C4-2B (cell line): ENCODE results near the gene FBXW12.
"Not testable (repeated sequence)": the region's sequence is repeated elsewhere in the genome, so short reads cannot be mapped to it uniquely, and the experiment has no call there.

ENCODE experiments used
- H3K27ac ChIP-seq: fragments of 450-650 bp; 2 replicates; pipeline ENCODE4 v1.5.1; 2017
- ZFX ChIP-seq: fragments of 450-650 bp; IDR thresholded peaks from 2 replicates; pipeline ENCODE4 v1.6.1; 2017
- TF ChIP-seq, protein P1 (sequence below): fragments of 450-650 bp; conservative IDR thresholded peaks from 2 replicates; pipeline ENCODE4 v1.5.1; 2017; ENCODE audit warnings: mild to moderate bottlenecking

Gene FBXW12

DNA sequence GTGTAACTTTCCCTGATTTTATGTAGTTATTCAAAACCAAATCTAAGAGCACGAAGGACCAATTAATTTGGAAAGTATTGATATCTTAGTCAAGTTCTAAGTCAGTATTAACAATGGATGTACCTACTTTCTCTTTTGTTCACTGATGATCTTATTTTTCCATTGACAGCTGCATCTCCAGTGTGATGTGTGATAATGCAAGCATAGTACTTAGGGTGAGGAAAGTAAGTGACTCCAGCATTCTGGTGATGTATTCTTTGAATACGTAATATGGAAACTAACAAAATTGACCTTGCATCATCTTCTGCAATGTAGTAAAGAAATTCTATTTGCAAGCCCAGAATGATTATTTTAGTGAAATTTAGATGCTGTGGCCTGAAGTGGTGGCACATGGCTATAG lies 22.4 kb downstream of the FBXW12 start:
- TF ChIP-seq, protein P1, sequence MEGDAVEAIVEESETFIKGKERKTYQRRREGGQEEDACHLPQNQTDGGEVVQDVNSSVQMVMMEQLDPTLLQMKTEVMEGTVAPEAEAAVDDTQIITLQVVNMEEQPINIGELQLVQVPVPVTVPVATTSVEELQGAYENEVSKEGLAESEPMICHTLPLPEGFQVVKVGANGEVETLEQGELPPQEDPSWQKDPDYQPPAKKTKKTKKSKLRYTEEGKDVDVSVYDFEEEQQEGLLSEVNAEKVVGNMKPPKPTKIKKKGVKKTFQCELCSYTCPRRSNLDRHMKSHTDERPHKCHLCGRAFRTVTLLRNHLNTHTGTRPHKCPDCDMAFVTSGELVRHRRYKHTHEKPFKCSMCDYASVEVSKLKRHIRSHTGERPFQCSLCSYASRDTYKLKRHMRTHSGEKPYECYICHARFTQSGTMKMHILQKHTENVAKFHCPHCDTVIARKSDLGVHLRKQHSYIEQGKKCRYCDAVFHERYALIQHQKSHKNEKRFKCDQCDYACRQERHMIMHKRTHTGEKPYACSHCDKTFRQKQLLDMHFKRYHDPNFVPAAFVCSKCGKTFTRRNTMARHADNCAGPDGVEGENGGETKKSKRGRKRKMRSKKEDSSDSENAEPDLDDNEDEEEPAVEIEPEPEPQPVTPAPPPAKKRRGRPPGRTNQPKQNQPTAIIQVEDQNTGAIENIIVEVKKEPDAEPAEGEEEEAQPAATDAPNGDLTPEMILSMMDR, result no peak
- TF ChIP-seq ZFX, result no peak
- no peak overlapping the region for H3K27ac ChIP-seq

DNA sequence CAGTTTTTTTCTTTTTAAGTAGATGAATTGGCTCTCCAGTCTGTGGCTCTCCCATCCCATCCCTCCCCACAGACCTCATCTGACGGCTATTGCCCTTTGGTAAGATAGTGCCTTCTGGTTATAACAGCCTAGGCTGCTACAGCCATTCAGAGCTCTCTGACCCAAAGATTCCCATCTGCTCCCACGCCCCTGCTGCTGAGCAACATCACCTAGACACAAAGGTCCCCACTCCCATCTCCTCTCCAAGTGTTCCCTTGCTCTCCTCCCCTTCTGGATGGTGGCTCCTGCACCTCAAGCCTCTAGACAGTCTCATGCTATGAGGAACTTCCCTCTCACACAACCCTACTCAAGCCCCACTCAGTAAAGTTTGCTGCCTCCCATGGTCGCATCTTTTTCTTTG lies 23.7 kb downstream of the FBXW12 start:
- H3K27ac ChIP-seq, result no peak overlapping the region
- no peak for TF ChIP-seq ZFX
- TF ChIP-seq, protein P1, result no peak

DNA sequence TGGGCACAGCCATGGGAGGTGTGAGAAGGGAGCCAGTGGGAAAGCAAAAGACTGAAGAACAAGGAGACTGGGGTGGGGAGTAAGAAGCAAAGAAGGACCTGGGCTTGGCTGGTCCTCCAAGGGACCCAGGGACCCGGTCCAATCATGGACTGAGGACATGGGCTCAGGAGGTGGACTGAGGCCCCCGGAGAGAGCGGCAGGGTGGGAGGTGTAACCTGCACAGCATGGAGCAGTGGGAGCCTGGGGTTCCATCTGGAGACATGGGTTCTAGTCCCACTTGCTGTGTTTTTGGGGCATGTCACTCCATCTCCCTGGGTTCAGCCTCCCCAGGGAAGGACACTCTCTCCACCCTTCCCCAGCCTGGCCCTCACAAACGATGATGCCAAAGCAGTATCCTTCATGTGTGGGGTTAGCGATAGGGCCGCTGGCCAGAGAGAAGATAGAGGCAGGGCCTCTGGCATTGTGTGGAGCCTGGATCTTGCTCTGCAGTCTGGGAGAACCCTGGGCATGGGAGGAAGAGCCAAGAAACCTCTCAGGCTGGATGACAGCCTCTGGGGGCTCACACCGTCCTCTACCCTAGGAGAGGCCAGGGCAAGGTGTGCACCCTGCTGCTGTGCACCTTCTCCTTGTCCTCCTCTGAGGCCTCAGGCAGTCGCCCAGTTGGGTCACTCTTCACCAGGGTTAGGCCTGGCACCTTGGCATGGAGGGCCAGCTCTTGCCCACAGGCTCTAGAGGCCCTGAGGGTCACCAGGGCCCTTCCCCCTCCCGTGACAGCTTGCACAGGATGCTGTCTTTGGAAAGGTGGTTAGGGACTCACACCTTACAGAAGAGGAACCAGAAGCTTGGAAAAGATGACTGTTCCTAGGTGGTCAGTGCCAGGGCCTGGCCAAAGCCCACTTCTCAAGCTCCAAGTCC lies 26.0 kb downstream of the FBXW12 start:
- TF ChIP-seq ZFX, result no peak
- TF ChIP-seq, protein P1, result no peak
- H3K27ac ChIP-seq, result no peak overlapping the region

DNA sequence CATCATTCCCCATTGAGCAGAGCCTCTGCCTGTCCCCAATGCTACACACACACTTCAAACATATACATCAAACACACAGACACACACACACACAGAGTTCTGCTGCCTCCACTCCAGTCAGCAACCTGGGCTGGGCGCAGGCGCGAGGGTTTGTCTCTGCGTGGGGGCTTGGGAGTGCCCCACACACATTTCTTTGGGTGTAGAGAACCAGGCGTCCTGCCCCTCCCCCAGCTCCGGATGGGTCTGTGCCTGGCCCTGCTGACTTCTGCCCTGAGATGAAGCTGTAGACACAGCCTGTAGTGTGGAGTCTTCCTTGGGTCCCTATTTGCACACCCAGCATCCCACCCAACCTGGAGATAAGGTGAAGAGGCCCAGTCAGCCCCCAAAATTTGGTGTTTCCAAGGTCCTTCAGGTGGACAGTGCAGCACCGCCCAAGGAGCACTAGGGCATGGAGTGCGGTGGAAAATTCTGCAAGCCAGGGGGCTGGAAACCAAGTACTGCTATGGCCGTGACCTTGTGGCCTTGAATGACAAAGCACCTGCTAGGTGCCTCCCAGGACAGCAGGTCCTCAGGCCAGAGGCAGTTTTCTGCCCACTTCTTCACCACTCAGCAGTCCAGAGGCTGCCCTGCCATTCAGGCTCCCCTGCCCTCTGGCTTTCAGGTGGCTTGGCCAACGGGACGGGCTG lies 26.8 kb downstream of the FBXW12 start:
- no peak overlapping the region for H3K27ac ChIP-seq
- TF ChIP-seq ZFX, result no peak
- TF ChIP-seq, protein P1, result no peak

DNA sequence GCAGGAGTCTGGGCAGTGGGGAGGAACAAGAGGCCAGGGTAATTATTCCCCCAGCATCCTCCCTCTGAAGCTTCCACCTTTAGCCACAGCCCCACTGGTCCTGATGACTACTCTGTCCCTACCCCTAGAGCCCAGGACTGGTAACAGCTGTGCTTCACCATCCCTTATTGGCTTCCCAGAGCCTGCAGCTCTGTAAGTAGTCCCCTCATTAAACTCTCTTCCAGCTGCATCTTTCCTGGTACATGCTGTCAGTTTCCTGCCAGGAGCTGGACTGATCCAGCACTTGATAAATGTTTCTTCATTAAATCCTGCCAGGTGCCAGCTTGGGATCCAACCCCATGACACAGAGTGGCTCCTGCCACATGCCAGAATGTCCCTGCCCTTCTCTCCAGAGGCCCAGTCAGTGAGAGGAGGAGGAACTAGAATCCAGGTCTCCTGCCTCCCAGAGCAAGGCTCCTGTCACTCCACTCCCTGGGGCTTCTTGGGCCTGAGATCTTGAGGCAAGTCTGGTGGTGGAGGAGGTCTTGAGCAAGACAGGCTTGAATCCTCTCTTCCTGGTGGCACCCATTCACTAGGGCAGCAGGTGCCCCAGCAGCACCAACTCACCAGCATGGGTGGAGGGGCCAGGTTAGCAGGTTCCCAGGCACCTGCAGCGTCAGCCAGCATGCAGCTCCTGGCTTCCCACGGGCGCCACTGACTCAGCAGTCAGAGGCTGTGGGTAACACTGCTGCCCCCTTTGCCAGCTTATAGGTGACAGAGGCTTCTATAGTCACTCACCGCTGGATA lies 27.6 kb downstream of the FBXW12 start:
- peak overlapping the region; percentile 29 for H3K27ac ChIP-seq
- TF ChIP-seq, protein P1, result no peak
- no peak for TF ChIP-seq ZFX

DNA sequence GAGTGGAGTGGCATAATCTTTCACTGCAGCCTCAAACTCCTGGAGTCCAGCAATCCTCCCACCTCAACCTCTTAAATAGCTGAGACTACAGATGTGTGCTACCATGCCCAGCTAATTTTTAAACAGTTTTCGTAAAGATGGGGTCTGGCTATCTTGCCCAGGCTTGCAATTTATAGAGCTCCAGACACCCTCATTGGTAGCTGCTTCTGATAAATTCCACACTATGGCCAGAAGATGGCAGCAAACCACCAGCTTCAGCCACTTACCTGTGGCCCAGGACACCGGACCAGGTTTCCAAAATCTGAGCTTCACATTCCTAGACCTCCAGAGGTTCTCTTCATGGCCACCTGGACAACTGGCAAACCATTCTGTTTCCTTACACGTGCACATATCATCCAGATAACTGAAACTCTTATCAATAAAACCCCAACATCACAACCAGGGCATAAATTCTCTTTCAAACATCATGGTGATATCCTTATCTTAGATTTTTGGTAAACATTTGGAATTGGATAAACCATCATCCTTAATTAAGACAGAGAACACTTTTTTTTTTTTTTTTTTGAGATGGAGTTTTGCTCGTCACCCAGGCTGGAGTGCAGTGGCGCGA lies 28.9 kb downstream of the FBXW12 start:
- no peak overlapping the region for H3K27ac ChIP-seq

DNA sequence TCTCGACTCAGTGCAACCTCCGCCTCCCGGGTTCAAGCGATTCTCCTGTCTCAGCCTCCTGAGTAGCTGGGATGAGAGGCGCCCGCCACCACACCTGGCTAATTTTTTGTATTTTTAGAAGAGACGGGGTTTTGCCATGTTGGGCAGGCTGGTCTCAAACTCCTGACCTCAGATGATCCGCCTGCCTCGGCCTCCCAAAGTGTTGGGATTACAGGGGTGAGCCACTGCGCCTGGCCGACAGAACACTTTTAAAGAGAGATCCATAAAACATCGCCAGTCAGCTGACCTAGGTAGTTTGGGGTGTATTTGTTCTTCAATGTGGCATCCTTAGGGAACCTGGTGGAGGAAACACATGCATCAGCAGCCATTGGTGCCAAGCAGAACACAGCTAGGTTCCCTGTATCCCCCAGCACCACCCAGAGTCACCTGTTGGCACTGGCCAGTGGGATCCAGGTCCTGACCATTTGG lies 29.4 kb downstream of the FBXW12 start:
- H3K27ac ChIP-seq, result not testable (repeated sequence)

More for the DNA sequence above, 28.9 kb downstream of the FBXW12 start:
- no peak for TF ChIP-seq ZFX
- TF ChIP-seq, protein P1, result peak; percentile 84
